ENCODE results near the gene AOAH. TPM values are rescaled to one million over a fixed set of nuclear protein-coding genes. Genes with fewer than 3 reads are reported as not detected.

The AOAH gene
- total and polyA plus RNA-seq, 8 donors: 1.6 to 35.8 (median 4.3) TPM; not detected in 1

DNA sequence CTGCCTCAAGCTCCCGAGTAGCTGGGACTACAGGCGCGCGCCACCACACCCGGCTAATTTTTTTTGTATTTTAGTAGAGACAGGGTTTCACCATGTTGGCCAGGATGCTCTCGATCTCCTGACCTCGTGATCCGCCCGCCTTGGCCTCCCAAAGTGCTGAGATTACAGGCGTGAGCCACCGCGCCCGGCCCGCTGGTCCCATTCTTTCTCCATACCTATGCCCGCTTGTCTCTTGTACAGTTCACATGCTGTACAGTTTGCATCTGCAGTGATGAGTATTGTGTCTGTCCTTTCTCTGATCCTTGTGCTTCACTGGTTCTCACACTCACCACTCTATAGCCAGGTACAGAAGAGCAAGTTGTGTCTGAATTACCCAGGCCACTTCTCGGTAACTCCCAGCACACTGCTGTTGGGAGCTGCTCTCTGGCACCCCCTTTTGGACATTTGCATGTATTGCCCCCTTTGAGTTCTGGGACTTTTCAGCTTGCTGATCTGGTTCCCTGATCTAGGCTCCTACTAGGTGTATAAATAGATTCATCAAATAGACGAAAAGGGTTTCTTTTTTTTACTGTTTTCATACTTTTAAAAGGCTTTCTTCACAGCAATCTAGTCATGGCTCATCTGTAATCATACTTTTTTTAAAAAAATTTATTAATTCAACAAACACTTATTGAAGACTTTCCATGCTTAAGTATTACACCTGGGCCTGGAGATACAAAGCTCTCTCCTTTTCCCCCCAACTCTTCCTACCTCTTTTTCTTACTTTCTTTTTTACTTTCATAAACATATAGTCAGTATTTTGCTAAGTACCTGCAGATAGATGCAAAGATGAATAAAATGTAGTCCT is 53.5 kb downstream of the AOAH start:
- intact Hi-C loops (cut with DNase I; ENCODE audit: low total_unique reads): loop anchor here (10.0 kb wide), 1 partner anchor 176 kb away; no protein-coding TSS in a partner anchor
- DNase-seq: peak; percentile 64 to 86
- Histone ChIP-seq H3K9me3 (no peaks in the 10 kb centered on the region), H3K27ac (no peak overlapping the region), H3K4me1 (peaks cover 0 to 5% (median 0%) of the 10 kb centered on the region in 4 donors), H3K27me3 (no peaks in the 10 kb centered on the region), H3K4me3 (no peak overlapping the region), H3K36me3 (peaks cover 0 to 7% (median 0%) of the 10 kb centered on the region in 4 donors)
- WGBS, 5 donors: 80 to 87% (median 83%) methylated on average over 17 of the region's 17 CpGs
- TF ChIP-seq, protein P1, sequence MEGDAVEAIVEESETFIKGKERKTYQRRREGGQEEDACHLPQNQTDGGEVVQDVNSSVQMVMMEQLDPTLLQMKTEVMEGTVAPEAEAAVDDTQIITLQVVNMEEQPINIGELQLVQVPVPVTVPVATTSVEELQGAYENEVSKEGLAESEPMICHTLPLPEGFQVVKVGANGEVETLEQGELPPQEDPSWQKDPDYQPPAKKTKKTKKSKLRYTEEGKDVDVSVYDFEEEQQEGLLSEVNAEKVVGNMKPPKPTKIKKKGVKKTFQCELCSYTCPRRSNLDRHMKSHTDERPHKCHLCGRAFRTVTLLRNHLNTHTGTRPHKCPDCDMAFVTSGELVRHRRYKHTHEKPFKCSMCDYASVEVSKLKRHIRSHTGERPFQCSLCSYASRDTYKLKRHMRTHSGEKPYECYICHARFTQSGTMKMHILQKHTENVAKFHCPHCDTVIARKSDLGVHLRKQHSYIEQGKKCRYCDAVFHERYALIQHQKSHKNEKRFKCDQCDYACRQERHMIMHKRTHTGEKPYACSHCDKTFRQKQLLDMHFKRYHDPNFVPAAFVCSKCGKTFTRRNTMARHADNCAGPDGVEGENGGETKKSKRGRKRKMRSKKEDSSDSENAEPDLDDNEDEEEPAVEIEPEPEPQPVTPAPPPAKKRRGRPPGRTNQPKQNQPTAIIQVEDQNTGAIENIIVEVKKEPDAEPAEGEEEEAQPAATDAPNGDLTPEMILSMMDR (IDR thresholded peaks at IDR 0.05): peak in 5 of 7 experiments; percentile 70 to 82 (median 79)
- no peak for TF ChIP-seq EP300 (IDR thresholded peaks at IDR 0.05)

DNA sequence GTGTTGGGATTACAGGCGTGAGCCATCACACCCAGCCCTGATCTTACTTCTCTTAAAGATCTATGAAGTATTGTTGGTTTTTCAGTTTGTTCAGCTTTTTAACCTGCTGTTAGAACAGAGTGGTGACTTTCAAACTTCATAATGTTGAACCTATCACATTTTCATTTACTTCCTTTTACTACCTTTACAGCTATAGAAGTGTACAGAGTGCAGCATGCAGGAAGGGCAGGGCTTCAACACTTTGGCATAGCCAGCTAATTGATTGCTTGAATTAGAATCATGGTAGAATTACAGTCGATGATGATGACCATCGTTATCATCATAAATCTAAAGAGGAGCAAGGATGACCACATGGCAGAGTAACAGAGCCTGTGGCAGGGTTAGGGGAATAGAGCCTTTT is 55.5 kb downstream of the AOAH start:
- TF ChIP-seq, protein P1 (IDR thresholded peaks at IDR 0.05): no peak
- no peak for TF ChIP-seq POLR2A (IDR thresholded peaks at IDR 0.05)
- no peak for TF ChIP-seq EP300 (IDR thresholded peaks at IDR 0.05)
- Histone ChIP-seq H3K36me3 (peaks cover 0 to 7% (median 0%) of the 10 kb centered on the region in 4 donors), H3K27me3 (no peaks in the 10 kb centered on the region), H3K4me3 (no peak overlapping the region), H3K27ac (no peak overlapping the region), H3K9me3 (no peaks in the 10 kb centered on the region), H3K4me1 (peaks cover 0 to 5% (median 0%) of the 10 kb centered on the region in 4 donors)
- WGBS, 5 donors: 65 to 85% (median 70%) methylated on average over 3 of the region's 3 CpGs
- DNase-seq: no peak
- intact Hi-C loops (cut with DNase I; ENCODE audit: low total_unique reads): no loop called here

DNA sequence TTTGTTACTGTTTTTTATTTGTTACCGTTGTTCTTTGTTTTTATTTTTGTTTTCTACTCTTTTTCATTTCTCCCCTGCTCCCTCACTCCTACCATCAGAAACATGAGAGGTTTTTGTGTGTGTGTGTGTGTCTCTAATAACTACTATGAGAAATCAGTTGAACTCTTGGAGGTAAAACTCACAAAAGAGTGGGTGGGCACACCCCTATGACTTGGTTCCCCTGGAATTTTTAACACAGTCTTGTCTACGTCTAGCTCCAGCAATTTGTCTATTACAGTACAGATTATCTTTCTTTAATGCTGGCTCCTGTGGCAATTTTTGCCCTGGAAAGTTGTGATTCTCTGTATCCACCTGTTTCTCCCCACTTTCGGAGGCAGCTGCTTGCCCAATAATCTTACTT is 56.2 kb downstream of the AOAH start:
- Histone ChIP-seq H3K27ac (no peak overlapping the region), H3K4me1 (peaks cover 0 to 5% (median 0%) of the 10 kb centered on the region in 4 donors), H3K4me3 (no peak overlapping the region), H3K9me3 (no peaks in the 10 kb centered on the region), H3K36me3 (peaks cover 0 to 7% (median 0%) of the 10 kb centered on the region in 4 donors), H3K27me3 (no peaks in the 10 kb centered on the region)
- intact Hi-C loops (cut with DNase I; ENCODE audit: low total_unique reads): no loop called here
- TF ChIP-seq POLR2A (IDR thresholded peaks at IDR 0.05): no peak
- no peak for TF ChIP-seq EP300 (IDR thresholded peaks at IDR 0.05)
- no peak for TF ChIP-seq POLR2AphosphoS5 (IDR thresholded peaks at IDR 0.05)
- TF ChIP-seq, protein P1 (IDR thresholded peaks at IDR 0.05): no peak
- no peak for DNase-seq
- 61 to 88% (median 65%) methylated on average over 3 of the region's 3 CpGs for WGBS, 5 donors

DNA sequence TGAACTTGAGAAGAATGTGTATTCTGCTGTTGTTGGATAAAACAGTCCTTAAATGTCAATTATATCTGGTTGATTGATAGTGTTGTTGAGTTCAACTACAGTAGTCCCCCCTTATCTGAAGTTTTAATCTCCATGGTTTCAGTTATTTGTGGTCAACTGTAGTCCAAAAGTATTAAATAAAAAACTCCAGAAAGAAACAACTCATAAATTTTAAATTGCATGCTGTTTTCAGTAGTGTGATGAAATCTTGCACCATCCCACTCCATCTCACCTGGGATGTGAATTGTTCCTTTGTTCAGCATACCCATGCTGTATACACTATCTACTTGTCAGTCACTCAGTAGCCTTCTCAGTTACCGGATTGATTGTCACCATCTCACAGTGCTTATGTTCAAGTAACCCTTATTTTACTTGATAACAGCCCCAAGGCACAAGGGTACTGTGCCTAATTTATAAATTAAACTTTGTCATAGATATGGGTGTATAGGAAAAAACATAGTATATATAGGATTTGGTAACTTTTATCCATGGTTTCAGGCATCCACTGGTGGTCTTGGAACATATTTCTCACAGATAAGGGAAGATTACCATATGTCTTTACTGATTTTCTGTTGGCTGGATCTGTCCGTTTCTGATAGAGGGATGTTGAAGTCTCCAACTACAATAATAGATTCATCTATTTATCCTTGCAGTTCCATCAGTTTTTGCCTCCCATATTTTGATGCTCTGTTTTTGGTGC is 57.1 kb downstream of the AOAH start:
- TF ChIP-seq POLR2A (IDR thresholded peaks at IDR 0.05) (no peak), EP300 (IDR thresholded peaks at IDR 0.05) (no peak), POLR2AphosphoS5 (IDR thresholded peaks at IDR 0.05) (no peak)
- TF ChIP-seq, protein P1 (IDR thresholded peaks at IDR 0.05): no peak
- no peak for DNase-seq
- intact Hi-C loops (cut with DNase I; ENCODE audit: low total_unique reads): no loop called here
- no peak overlapping the region for H3K4me3 ChIP-seq
- H3K9me3 ChIP-seq: no peaks in the 10 kb centered on the region
- peaks cover 0 to 7% (median 0%) of the 10 kb centered on the region in 4 donors for H3K36me3 ChIP-seq
- 61 to 82% (median 68%) methylated on average over 2 of the region's 2 CpGs for WGBS, 5 donors
- no peaks in the 10 kb centered on the region for H3K27me3 ChIP-seq
- H3K27ac ChIP-seq: no peak overlapping the region
- peaks cover 0 to 5% (median 0%) of the 10 kb centered on the region in 4 donors for H3K4me1 ChIP-seq
